Esophagus muscularis mucosa (tissue), 4 donors: ENCODE results near the gene TMEM125.

ENCODE experiments used
- CTCF ChIP-seq, 3 experiments: fragments of 200-600 bp in 2 of 3; fragments of 450-650 bp in 1 of 3; sonication (generic) in 2 of 3; IDR thresholded peaks; one replicate each; pipeline ENCODE4 v1.5.1; 2017 to 2019; ENCODE audit warnings: antibody characterized with exemption in 3 of 3, mild to moderate bottlenecking in 2 of 3, moderate library complexity in 1 of 3
- EP300 ChIP-seq: sonication (generic); formaldehyde crosslinking; IDR thresholded peaks from one replicate; pipeline ENCODE4 v1.6.1; 2017; ENCODE audit warnings: antibody characterized with exemption
- POLR2AphosphoS5 ChIP-seq, 2 donors: sonication (generic); formaldehyde crosslinking; IDR thresholded peaks; one replicate each; pipeline ENCODE4 v1.6.1; 2017; ENCODE audit warnings: antibody characterized with exemption in 2 of 2

GRCh38 chr1:43246466-43247213 is 23.1 kb upstream of the TMEM125 start:
- TF ChIP-seq CTCF (IDR thresholded peaks at IDR 0.05) (no peak), POLR2AphosphoS5 (IDR thresholded peaks at IDR 0.05) (no peak), EP300 (no peak)
